SU-DHL-6 (cell line): ENCODE measurements around the gene C1QL1.

ENCODE experiments used
- H2AFZ ChIP-seq: fragments of 200-600 bp; sonication (generic); 2 replicates; pipeline ENCODE4 v1.6.1; 2014; ENCODE audit warnings: low read depth, mild to moderate bottlenecking, moderate library complexity, mixed read lengths, antibody characterized with exemption, low read length; ENCODE audit not compliant: severe bottlenecking
- H3F3A ChIP-seq: fragments of 200-600 bp; shearing (Covaris generic); 2 replicates; pipeline ENCODE4 v1.6.0; 2016; ENCODE audit warnings: antibody characterized with exemption, mild to moderate bottlenecking; ENCODE audit not compliant: insufficient read depth
- H3K27ac ChIP-seq: fragments of 200-600 bp; sonication (generic); 2 replicates; pipeline ENCODE4 v1.5.1; 2016; ENCODE audit warnings: low read depth, mild to moderate bottlenecking, low read length, moderate library complexity, mixed read lengths
- H3K27me3 ChIP-seq: fragments of 200-600 bp; sonication (generic), shearing (Covaris generic); 2 replicates; pipeline ENCODE4 v1.6.0; 2014; ENCODE audit warnings: mild to moderate bottlenecking, low read length
- H3K36me3 ChIP-seq: fragments of 200-600 bp; sonication (generic); 2 replicates; pipeline ENCODE4 v1.6.1; 2014; ENCODE audit warnings: mild to moderate bottlenecking, low read length, mixed read lengths
- H3K4me2 ChIP-seq: fragments of 300-600, 200-600 bp; shearing (Covaris generic), sonication (generic); 2 replicates; pipeline ENCODE4 v1.6.0; 2014; ENCODE audit warnings: low read length, low read depth, mild to moderate bottlenecking; ENCODE audit not compliant: poor library complexity, severe bottlenecking
- H3K4me3 ChIP-seq: fragments of 200-600 bp; sonication (generic); 2 replicates; pipeline ENCODE4 v1.5.1; 2014; ENCODE audit warnings: antibody characterized with exemption, low read length, mild to moderate bottlenecking, mixed read lengths; ENCODE audit not compliant: insufficient read depth, poor library complexity, severe bottlenecking
- H3K79me2 ChIP-seq: fragments of 200-600 bp; sonication (generic); 2 replicates; pipeline ENCODE4 v1.6.1; 2014; ENCODE audit warnings: mild to moderate bottlenecking, low read length, moderate library complexity; ENCODE audit not compliant: insufficient read depth
- H3K9ac ChIP-seq: fragments of 200-600 bp; sonication (generic); 2 replicates; pipeline ENCODE4 v1.7.0; 2014; ENCODE audit warnings: mild to moderate bottlenecking, low read length
- H3K9me2 ChIP-seq: fragments of 200-600 bp; sonication (generic); replicated peaks from 2 replicates; pipeline ENCODE4 v1.6.1; 2014; ENCODE audit warnings: low read length; ENCODE audit not compliant: insufficient read depth
- H3K9me3 ChIP-seq: fragments of 200-600 bp; sonication (generic); 2 replicates; pipeline ENCODE4 v1.6.1; 2014; ENCODE audit warnings: low read length, mixed read lengths; ENCODE audit not compliant: insufficient read depth
- H4K20me1 ChIP-seq: fragments of 200-600 bp; sonication (generic); 2 replicates; pipeline ENCODE4 v1.6.1; 2014; ENCODE audit warnings: low read depth, mild to moderate bottlenecking, antibody characterized with exemption, low read length, moderate library complexity, mixed read lengths
- CTCF ChIP-seq: fragments of 200-600 bp; sonication (generic); IDR thresholded peaks from one replicate; pipeline ENCODE4 v1.5.1; 2017; ENCODE audit warnings: antibody characterized with exemption, mild to moderate bottlenecking, low read length, moderate library complexity; ENCODE audit not compliant: insufficient read depth, poor library complexity, severe bottlenecking
- EZH2phosphoT487 ChIP-seq: fragments of 200-600 bp; sonication (generic), shearing (Covaris generic); conservative IDR thresholded peaks from 2 replicates; pipeline ENCODE4 v1.6.1; 2018; ENCODE audit warnings: mild to moderate bottlenecking, antibody characterized with exemption, low read length, moderate library complexity, mixed read lengths

Gene C1QL1

GRCh38 chr17:44919411-44919810 lies 48.7 kb downstream of the C1QL1 start:
- H3K27ac ChIP-seq, result no peak overlapping the region
- no peaks in the 10 kb centered on the region for H3K36me3 ChIP-seq
- H3K9ac ChIP-seq, result no peak overlapping the region
- H3K9me2 ChIP-seq, result no peaks in the 10 kb centered on the region
- no peaks in the 10 kb centered on the region for H3K27me3 ChIP-seq
- H3K4me3 ChIP-seq, result no peak overlapping the region
- no peak for TF ChIP-seq EZH2phosphoT487
- no peak for TF ChIP-seq CTCF
- no peaks in the 10 kb centered on the region for H3K79me2 ChIP-seq
- H3K4me2 ChIP-seq, result no peak overlapping the region
- H3K9me3 ChIP-seq, result no peaks in the 10 kb centered on the region
- peaks cover 5% of the 10 kb centered on the region for H3F3A ChIP-seq
- no peaks in the 10 kb centered on the region for H4K20me1 ChIP-seq
- no peak overlapping the region for H2AFZ ChIP-seq

DNA sequence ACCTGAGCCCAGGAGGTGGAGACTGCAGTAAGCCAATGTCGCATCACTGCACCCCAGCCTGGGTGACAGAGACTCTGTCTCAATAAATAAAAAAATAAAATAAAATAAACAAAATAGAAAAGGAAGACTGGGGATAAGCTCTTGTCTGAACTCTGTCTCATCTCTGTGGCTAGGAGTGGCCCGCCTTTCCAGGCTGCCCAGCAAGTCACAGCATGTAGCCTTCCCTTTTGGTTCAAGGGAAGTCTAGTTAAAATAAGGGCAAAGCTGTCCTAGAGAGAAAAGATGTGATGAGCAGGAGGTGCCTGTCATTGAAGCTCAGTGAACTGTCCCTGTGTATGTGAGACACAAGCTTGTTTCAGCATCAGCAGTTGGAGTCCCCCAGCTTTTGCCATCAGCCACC lies 50.1 kb downstream of the C1QL1 start:
- Histone ChIP-seq H3K9me2 (no peaks in the 10 kb centered on the region), H2AFZ (no peak overlapping the region), H3K4me3 (no peak overlapping the region), H3K27me3 (no peaks in the 10 kb centered on the region), H3K27ac (no peak overlapping the region), H3K9me3 (no peaks in the 10 kb centered on the region), H3K4me2 (no peak overlapping the region), H3F3A (no peaks in the 10 kb centered on the region), H3K9ac (no peak overlapping the region), H4K20me1 (no peaks in the 10 kb centered on the region), H3K36me3 (no peaks in the 10 kb centered on the region), H3K79me2 (no peaks in the 10 kb centered on the region)
- no peak for TF ChIP-seq CTCF
- TF ChIP-seq EZH2phosphoT487, result no peak

- Histone ChIP-seq H3K9me3 (no peaks in the 10 kb centered on the region), H3K36me3 (no peaks in the 10 kb centered on the region), H4K20me1 (no peaks in the 10 kb centered on the region), H3K4me2 (no peak overlapping the region), H3K9ac (no peak overlapping the region), H2AFZ (no peak overlapping the region), H3K79me2 (no peaks in the 10 kb centered on the region), H3K4me3 (no peak overlapping the region), H3K9me2 (no peaks in the 10 kb centered on the region), H3K27ac (no peak overlapping the region), H3F3A (no peaks in the 10 kb centered on the region), H3K27me3 (no peaks in the 10 kb centered on the region)
- TF ChIP-seq CTCF (no peak), EZH2phosphoT487 (no peak)
Observed at GRCh38 chr17:44917456-44917855, 50.6 kb downstream of the C1QL1 start.
